A549 (cell line): Measurements from ENCODE around the gene PRKCE. TPM values are rescaled to one million over a fixed set of nuclear protein-coding genes. Genes with fewer than 3 reads are reported as not detected.

Source experiments
- ATAC-seq, 2 experiments: fragments of 200-7000 bp in 1 of 2; fragments of >200 bp in 1 of 2; cut with Nextera tagmentation in 1 of 2; cut with Tn5 transposase in 1 of 2; 3 replicates each; pipeline versions ENCODE4 v1.8.0 to v1.9.1; 2018 to 2020; ENCODE audit warnings: mild to moderate bottlenecking in 1 of 2, moderate library complexity in 1 of 2
- CTCF ChIA-PET: fragments of 300-600 bp; sonication (Branson Sonifier 250); formaldehyde crosslinking; extraction: SDS; loops from one replicate; lab custom pipeline; 2021; ENCODE audit warnings: antibody characterized with exemption, inconsistent platforms; lab: Yijun Ruan, JAX
- POLR2A ChIA-PET: fragments of 350-600 bp; formaldehyde crosslinking; extraction: SDS; loops from one replicate; lab custom pipeline; 2021; ENCODE audit warnings: antibody characterized with exemption, inconsistent platforms; lab: Yijun Ruan, JAX
- DNase-seq, 2 experiments: peaks; one replicate each; pipeline versions ENCODE4 v3.0.0 to v3.0.0-alpha.2; 2011 to 2016; ENCODE audit warnings: low read depth in 1 of 2, low spot score in 1 of 2
- FAIRE-seq: peaks from 2 replicates; lab custom pipeline; 2011; peaks lifted over from hg19 to GRCh38; lab: Jason Lieb, UNC
- H3K27ac ChIP-seq, 2 experiments: fragments of >200 bp; sonication (Bioruptor Twin); formaldehyde crosslinking; 3 replicates each; pipeline ENCODE4 v1.5.1; 2016 to 2017
- H3K4me1 ChIP-seq: fragments of >200 bp; sonication (Bioruptor Twin); formaldehyde crosslinking; 3 replicates; pipeline ENCODE4 v1.6.1; 2016
- H3K4me2 ChIP-seq: fragments of >200 bp; sonication (Bioruptor Twin); formaldehyde crosslinking; 3 replicates; pipeline ENCODE4 v1.6.1; 2016
- H3K4me3 ChIP-seq: fragments of >200 bp; sonication (Bioruptor Twin); formaldehyde crosslinking; 3 replicates; pipeline ENCODE4 v1.5.1; 2016
- H3K9me3 ChIP-seq: fragments of >200 bp; sonication (Bioruptor Twin); formaldehyde crosslinking; 3 replicates; pipeline ENCODE4 v1.6.1; 2016
- CBX2 ChIP-seq: fragments of 200-600 bp; sonication (generic); IDR thresholded peaks from 2 replicates; pipeline ENCODE4 v1.6.1; 2016; ENCODE audit warnings: low read depth, mild to moderate bottlenecking, borderline replicate concordance
- CHD2 ChIP-seq: fragments of 150-350 bp; IDR thresholded peaks from 2 replicates; pipeline ENCODE4 v1.6.1; 2014; ENCODE audit warnings: low read length; ENCODE audit not compliant: partially characterized antibody
- CHD4 ChIP-seq: fragments of 200-600 bp; sonication (generic); IDR thresholded peaks from 2 replicates; pipeline ENCODE4 v1.6.1; 2016; ENCODE audit warnings: antibody characterized with exemption, mild to moderate bottlenecking, borderline replicate concordance
- E2F6 ChIP-seq: IDR thresholded peaks from 2 replicates; pipeline ENCODE4 v1.6.1; 2012; ENCODE audit warnings: low read depth, borderline replicate concordance
- EHF ChIP-seq: fragments of 250-450 bp; sonication (Bioruptor Pico); IDR thresholded peaks from 2 replicates; pipeline ENCODE4 v1.5.0; 2020; ENCODE audit warnings: mild to moderate bottlenecking
- EHMT2 ChIP-seq: fragments of 200-600 bp; sonication (generic); IDR thresholded peaks from 2 replicates; pipeline ENCODE4 v1.6.1; 2016; ENCODE audit warnings: antibody characterized with exemption, low read depth, mild to moderate bottlenecking, moderate library complexity
- ELK1 ChIP-seq: fragments of 150-350 bp; IDR thresholded peaks from 2 replicates; pipeline ENCODE4 v1.6.1; 2014; ENCODE audit warnings: low read depth, mild to moderate bottlenecking, low read length
- FOSL2 ChIP-seq, 2 experiments: fragments of 450-650 bp in 1 of 2; fragments of >200 bp in 1 of 2; sonication (Bioruptor Twin) in 1 of 2; formaldehyde crosslinking; IDR thresholded peaks; 2 replicates each; pipeline versions ENCODE4 v1.5.0 to v1.6.1; 2016 to 2020; ENCODE audit warnings: mild to moderate bottlenecking in 1 of 2, moderate library complexity in 1 of 2
- GATA3 ChIP-seq: IDR thresholded peaks from 2 replicates; pipeline ENCODE4 v1.6.1; 2012; ENCODE audit warnings: borderline replicate concordance
- HDAC2 ChIP-seq: fragments of 200-600 bp; sonication (generic); IDR thresholded peaks from 2 replicates; pipeline ENCODE4 v1.6.1; 2016
- HOXB13 ChIP-seq: fragments of 250-450 bp; sonication (Bioruptor Pico); IDR thresholded peaks from 2 replicates; pipeline ENCODE4 v1.5.0; 2020; ENCODE audit warnings: low read depth, mild to moderate bottlenecking, moderate library complexity
- JUN ChIP-seq, 2 experiments: fragments of >200 bp; sonication (Bioruptor Twin); formaldehyde crosslinking; IDR thresholded peaks; 2 replicates in 1 of 2; 3 replicates in 1 of 2; pipeline ENCODE4 v1.6.1; 2016 to 2017
- KDM5A ChIP-seq: fragments of 200-600 bp; sonication (generic); IDR thresholded peaks from 2 replicates; pipeline ENCODE4 v1.6.1; 2016; ENCODE audit warnings: antibody characterized with exemption, mild to moderate bottlenecking
- MAFK ChIP-seq: fragments of 450-650 bp; IDR thresholded peaks from 2 replicates; pipeline ENCODE4 v1.6.1; 2014; ENCODE audit not compliant: partially characterized antibody
- PHF8 ChIP-seq: fragments of 200-600 bp; sonication (generic); IDR thresholded peaks from 2 replicates; pipeline ENCODE4 v1.6.1; 2016; ENCODE audit warnings: low read depth, mild to moderate bottlenecking, antibody characterized with exemption, moderate library complexity, borderline replicate concordance
- SREBF2 ChIP-seq: fragments of 450-650 bp; IDR thresholded peaks from 2 replicates; pipeline ENCODE4 v1.6.1; 2014; ENCODE audit warnings: mild to moderate bottlenecking, moderate library complexity
- TP53 ChIP-seq: fragments of 250-450 bp; sonication (Bioruptor Pico); IDR thresholded peaks from 2 replicates; pipeline ENCODE4 v1.5.0; 2021; ENCODE audit warnings: mild to moderate bottlenecking, moderate library complexity
- ZC3H11A ChIP-seq: fragments of 450-650 bp; IDR thresholded peaks from 2 replicates; pipeline ENCODE4 v1.6.1; 2014; ENCODE audit warnings: antibody characterized with exemption, mild to moderate bottlenecking
- ZFP36 ChIP-seq: fragments of 450-650 bp; IDR thresholded peaks from 2 replicates; pipeline ENCODE4 v1.6.1; 2014; ENCODE audit warnings: borderline replicate concordance; ENCODE audit not compliant: partially characterized antibody
- ZNF302 ChIP-seq: fragments of 250-450 bp; sonication (Bioruptor Pico); IDR thresholded peaks from 2 replicates; pipeline ENCODE4 v1.9.0; 2021; ENCODE audit warnings: inconsistent platforms, mild to moderate bottlenecking, moderate library complexity
- WGBS: methylation state at CpG from one replicate; pipeline ENCODE4 v1.1.6; 2017; ENCODE audit errors: missing lambda C conversion rate; 5-methylcytosine and 5-hydroxymethylcytosine counted together
- polyA plus RNA-seq, 4 experiments: library from polyadenylated mRNA; depleted of rRNA in 3 of 4; stranded (reverse); fragments of >200 nt; fragmentation: RNase III in 1 of 4; extraction: RNeasy Plus Mini Kit Qiagen cat#74134 plus additional on column Dnase treatment in 1 of 4; gene quantifications; 2 replicates in 3 of 4; 3 replicates in 1 of 4; pipeline ENCODE4 v1.2.3, GENCODE V29; 2011 to 2017
- TF ChIP-seq, protein P1 (sequence below): fragments of >200 bp; sonication (Bioruptor Twin); formaldehyde crosslinking; IDR thresholded peaks from 3 replicates; pipeline ENCODE4 v1.6.1; 2016
- TF ChIP-seq, protein P2 (sequence below): fragments of 250-450 bp; sonication (Bioruptor Pico); IDR thresholded peaks from 2 replicates; pipeline ENCODE4 v1.5.0; 2021; ENCODE audit warnings: mild to moderate bottlenecking, moderate library complexity, borderline replicate concordance

Gene PRKCE
- polyA plus RNA-seq, 2 of the 4 experiments (the other 2 are of a cell fraction), result 11.5 to 12.0 TPM

DNA sequence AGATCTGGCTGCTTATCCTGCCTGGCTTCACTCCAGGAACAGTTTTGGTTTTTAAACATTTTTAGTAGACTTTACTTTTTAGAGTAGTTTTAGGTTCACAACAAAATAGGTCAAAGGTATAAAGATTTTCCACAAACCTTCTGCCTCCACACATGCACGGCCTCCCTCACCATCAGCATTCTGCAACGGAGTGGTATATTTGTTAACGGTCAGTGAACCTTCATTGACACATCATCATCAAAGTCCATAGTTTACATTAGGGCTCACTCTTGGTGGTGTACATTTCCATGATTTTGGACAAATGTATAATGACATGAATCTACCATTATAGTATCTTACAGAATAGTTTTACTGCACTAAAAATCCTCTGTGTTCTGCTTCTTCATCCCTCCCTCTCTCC lies 342.6 kb downstream of the PRKCE start:
- POLR2A ChIA-PET, result interaction anchor here (1.3 to 2.9 kb wide), 3 partner anchors 31 to 344 kb away, joined by 3 to 15 read pairs (median 6); no protein-coding TSS in a partner anchor
- Histone ChIP-seq H3K4me1 (peaks cover 31% of the 10 kb centered on the region), H3K4me3 (no peak overlapping the region), H3K27ac (peak overlapping the region; percentile 84 to 89), H3K9me3 (peaks cover 6% of the 10 kb centered on the region; the same call in 1 of the 3 replicates), H3K4me2 (peak overlapping the region; percentile 70)
- FAIRE-seq, result no peak
- TF ChIP-seq, protein P1, sequence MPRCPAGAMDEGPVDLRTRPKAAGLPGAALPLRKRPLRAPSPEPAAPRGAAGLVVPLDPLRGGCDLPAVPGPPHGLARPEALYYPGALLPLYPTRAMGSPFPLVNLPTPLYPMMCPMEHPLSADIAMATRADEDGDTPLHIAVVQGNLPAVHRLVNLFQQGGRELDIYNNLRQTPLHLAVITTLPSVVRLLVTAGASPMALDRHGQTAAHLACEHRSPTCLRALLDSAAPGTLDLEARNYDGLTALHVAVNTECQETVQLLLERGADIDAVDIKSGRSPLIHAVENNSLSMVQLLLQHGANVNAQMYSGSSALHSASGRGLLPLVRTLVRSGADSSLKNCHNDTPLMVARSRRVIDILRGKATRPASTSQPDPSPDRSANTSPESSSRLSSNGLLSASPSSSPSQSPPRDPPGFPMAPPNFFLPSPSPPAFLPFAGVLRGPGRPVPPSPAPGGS, result no peak
- TF ChIP-seq ZFP36 (no peak), ELK1 (no peak), GATA3 (no peak), CHD4 (no peak), SREBF2 (no peak), KDM5A (no peak), CBX2 (no peak), ZC3H11A (no peak), HOXB13 (CRISPR knock-in tag) (no peak), HDAC2 (no peak), ZNF302 (CRISPR knock-in tag) (no peak), PHF8 (no peak), E2F6 (no peak), JUN (IDR thresholded peaks at IDR 0.05) (no peak)
- TF ChIP-seq, protein P2, sequence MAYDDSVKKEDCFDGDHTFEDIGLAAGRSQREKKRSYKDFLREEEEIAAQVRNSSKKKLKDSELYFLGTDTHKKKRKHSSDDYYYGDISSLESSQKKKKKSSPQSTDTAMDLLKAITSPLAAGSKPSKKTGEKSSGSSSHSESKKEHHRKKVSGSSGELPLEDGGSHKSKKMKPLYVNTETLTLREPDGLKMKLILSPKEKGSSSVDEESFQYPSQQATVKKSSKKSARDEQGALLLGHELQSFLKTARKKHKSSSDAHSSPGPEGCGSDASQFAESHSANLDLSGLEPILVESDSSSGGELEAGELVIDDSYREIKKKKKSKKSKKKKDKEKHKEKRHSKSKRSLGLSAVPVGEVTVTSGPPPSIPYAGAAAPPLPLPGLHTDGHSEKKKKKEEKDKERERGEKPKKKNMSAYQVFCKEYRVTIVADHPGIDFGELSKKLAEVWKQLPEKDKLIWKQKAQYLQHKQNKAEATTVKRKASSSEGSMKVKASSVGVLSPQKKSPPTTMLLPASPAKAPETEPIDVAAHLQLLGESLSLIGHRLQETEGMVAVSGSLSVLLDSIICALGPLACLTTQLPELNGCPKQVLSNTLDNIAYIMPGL (CRISPR knock-in tag), result no peak
- 80% methylated on average over 3 of the region's 3 CpGs for WGBS
- no peak for ATAC-seq
- CTCF ChIA-PET, result interaction anchor here (0.5 to 4.4 kb wide), 63 partner anchors 10 to 655 kb away, joined by 3 to 52 read pairs (median 7); no protein-coding TSS in a partner anchor
- no peak for DNase-seq

- no peak overlapping the region for H3K4me3 ChIP-seq
- CTCF ChIA-PET, result interaction anchor here (0.7 to 2.4 kb wide), 4 partner anchors 10 to 461 kb away, joined by 3 to 8 read pairs (median 5); no protein-coding TSS in a partner anchor
- 89% methylated on average over 5 of the region's 5 CpGs for WGBS
Observed at GRCh38 chr2:46000660-46001059, 349.2 kb downstream of the PRKCE start.

More at GRCh38 chr2:46000660-46001059, 349.2 kb downstream of the PRKCE start:
- POLR2A ChIA-PET, result no interaction called here
- Histone ChIP-seq H3K4me2 (no peak overlapping the region), H3K4me1 (0 out of 3 replicates have a peak, but pooled peaks cover 3% of the 10 kb centered on the region), H3K9me3 (peaks cover 4% of the 10 kb centered on the region; the same call in 1 of the 3 replicates), H3K27ac (no peak overlapping the region)
- no peak for DNase-seq
- no peak for FAIRE-seq
- no peak for TF ChIP-seq EHF
- no peak for TF ChIP-seq TP53
- TF ChIP-seq ZC3H11A, result no peak
- no peak for TF ChIP-seq CHD2
- TF ChIP-seq EHMT2, result no peak
- no peak for TF ChIP-seq FOSL2 (IDR thresholded peaks at IDR 0.05)
- TF ChIP-seq FOSL2 (CRISPR knock-in tag; IDR thresholded peaks at IDR 0.05), result no peak
- TF ChIP-seq MAFK, result no peak
- TF ChIP-seq, protein P1, result no peak
- ATAC-seq, result no peak
